AG09309 (cell line): Measurements from ENCODE around the gene RBM15.

ENCODE experiments used
- DNase-seq: peaks from one replicate; pipeline ENCODE4 v3.0.0-alpha.2; 2010; ENCODE audit warnings: low read depth
- H3K4me3 ChIP-seq: 2 replicates; pipeline ENCODE4 v1.5.1; 2011; ENCODE audit warnings: mild to moderate bottlenecking, low read depth, low read length, moderate library complexity; ENCODE audit not compliant: control insufficient read depth
- CTCF ChIP-seq: IDR thresholded peaks from 2 replicates; pipeline ENCODE4 v1.5.1; 2011; ENCODE audit warnings: mild to moderate bottlenecking, low read depth, low read length, inconsistent platforms; ENCODE audit not compliant: insufficient read depth, control insufficient read depth; ENCODE audit errors: missing control alignments

Gene RBM15

GRCh38 chr1:110380672-110381283, 41.6 kb downstream of the RBM15 start:
- peak; percentile 79 for DNase-seq
- no peak for TF ChIP-seq CTCF
- no peak overlapping the region for H3K4me3 ChIP-seq

- TF ChIP-seq CTCF, result no peak
- no peak overlapping the region for H3K4me3 ChIP-seq
- peak; percentile 46 for DNase-seq
Observed at GRCh38 chr1:110383251-110383990, 44.2 kb downstream of the RBM15 start.

- no peak overlapping the region for H3K4me3 ChIP-seq
- no peak for DNase-seq
- TF ChIP-seq CTCF, result no peak
Observed at GRCh38 chr1:110384581-110385321, 45.6 kb downstream of the RBM15 start.

GRCh38 chr1:110385369-110385768, 46.2 kb downstream of the RBM15 start:
- DNase-seq, result no peak
- H3K4me3 ChIP-seq, result no peak overlapping the region
- no peak for TF ChIP-seq CTCF

- no peak overlapping the region for H3K4me3 ChIP-seq
- no peak for TF ChIP-seq CTCF
- DNase-seq, result no peak
Observed at GRCh38 chr1:110387048-110387754, 48.0 kb downstream of the RBM15 start.

GRCh38 chr1:110390096-110390495, 50.9 kb downstream of the RBM15 start:
- DNase-seq, result no peak
- H3K4me3 ChIP-seq, result peak overlapping the region; percentile 43
- TF ChIP-seq CTCF, result no peak
